Vagina (tissue), 2 donors: ENCODE measurements around the gene PTDSS2.

ENCODE experiments used
- POLR2A ChIP-seq, 2 donors: fragments of 450-650 bp; IDR thresholded peaks; one replicate each; pipeline ENCODE4 v1.6.1; 2017; ENCODE audit warnings: antibody characterized with exemption in 2 of 2, mild to moderate bottlenecking in 2 of 2, moderate library complexity in 2 of 2
- TF ChIP-seq, protein P1 (sequence below), 3 experiments: fragments of 450-650 bp in 2 of 3; fragments of 200-600 bp in 1 of 3; sonication (generic) in 1 of 3; IDR thresholded peaks; one replicate each; pipeline ENCODE4 v1.5.1; 2017 to 2019; ENCODE audit warnings: antibody characterized with exemption in 3 of 3, mild to moderate bottlenecking in 2 of 3, moderate library complexity in 2 of 3

DNA sequence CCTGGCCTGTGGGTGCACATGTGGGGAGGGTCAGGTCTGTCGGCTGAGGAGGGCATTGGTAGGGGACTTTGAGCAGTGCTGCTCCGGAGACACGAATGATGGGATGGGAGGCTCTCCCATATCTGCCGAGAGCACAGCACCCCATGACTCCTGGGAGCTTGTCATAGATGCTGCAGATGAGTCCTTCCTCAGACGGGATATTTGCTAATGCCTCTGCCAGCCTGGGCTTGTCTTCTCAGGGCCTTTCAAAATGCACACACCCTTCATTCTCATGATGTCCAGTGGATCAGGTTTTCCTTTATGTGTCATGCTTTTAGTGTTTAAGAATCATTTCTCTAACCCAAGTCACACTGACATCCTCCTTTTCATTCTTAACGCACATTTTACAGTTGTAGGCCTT, 65.1 kb downstream of the PTDSS2 start:
- TF ChIP-seq, protein P1, sequence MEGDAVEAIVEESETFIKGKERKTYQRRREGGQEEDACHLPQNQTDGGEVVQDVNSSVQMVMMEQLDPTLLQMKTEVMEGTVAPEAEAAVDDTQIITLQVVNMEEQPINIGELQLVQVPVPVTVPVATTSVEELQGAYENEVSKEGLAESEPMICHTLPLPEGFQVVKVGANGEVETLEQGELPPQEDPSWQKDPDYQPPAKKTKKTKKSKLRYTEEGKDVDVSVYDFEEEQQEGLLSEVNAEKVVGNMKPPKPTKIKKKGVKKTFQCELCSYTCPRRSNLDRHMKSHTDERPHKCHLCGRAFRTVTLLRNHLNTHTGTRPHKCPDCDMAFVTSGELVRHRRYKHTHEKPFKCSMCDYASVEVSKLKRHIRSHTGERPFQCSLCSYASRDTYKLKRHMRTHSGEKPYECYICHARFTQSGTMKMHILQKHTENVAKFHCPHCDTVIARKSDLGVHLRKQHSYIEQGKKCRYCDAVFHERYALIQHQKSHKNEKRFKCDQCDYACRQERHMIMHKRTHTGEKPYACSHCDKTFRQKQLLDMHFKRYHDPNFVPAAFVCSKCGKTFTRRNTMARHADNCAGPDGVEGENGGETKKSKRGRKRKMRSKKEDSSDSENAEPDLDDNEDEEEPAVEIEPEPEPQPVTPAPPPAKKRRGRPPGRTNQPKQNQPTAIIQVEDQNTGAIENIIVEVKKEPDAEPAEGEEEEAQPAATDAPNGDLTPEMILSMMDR (IDR thresholded peaks at IDR 0.05), result no peak
- no peak for TF ChIP-seq POLR2A (IDR thresholded peaks at IDR 0.05)
